Choroid plexus epithelial cell (primary cell): ENCODE measurements around the gene SLC43A2.

Source experiments
- DNase-seq: peaks from one replicate; pipeline ENCODE4 v3.0.0-alpha.2; 2010; ENCODE audit warnings: low read depth
- H3K4me3 ChIP-seq: 2 replicates; pipeline ENCODE4 v1.5.1; 2011; ENCODE audit warnings: low read depth, mild to moderate bottlenecking, control low read depth, low read length, moderate library complexity
- TF ChIP-seq, protein P1 (sequence below): conservative IDR thresholded peaks from 2 replicates; pipeline ENCODE4 v1.5.1; 2011; ENCODE audit warnings: low read depth, mild to moderate bottlenecking, control low read depth, inconsistent platforms, low read length, moderate library complexity

SLC43A2 gene

DNA sequence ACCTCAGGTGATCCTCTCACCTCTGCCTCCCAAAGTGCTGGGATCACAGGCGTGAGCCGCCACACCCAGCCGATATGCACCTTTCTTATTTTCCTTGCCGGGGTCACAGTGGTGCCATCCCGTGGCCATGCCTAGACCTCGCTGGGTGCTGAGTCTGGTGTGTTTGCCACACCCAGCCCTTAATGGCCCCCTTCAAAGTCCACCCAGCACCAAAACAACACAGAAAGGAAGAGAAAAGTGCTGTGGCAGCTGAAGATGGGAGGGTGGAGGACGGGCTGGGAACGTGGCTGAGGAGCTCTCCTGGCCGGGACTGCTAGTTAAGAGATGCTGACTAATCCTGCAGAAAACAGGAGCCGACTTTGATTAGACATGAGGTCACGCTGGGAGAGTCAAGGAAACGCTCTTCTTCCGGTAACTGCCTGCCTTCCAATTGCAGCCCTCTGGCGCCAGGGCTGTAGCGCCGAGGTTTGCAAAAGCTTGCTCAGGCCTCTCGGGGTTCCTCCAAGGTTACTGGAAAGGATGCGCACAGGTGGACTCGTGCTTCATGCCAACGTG lies 10.9 kb downstream of the SLC43A2 start:
- no peak overlapping the region for H3K4me3 ChIP-seq
- TF ChIP-seq, protein P1, sequence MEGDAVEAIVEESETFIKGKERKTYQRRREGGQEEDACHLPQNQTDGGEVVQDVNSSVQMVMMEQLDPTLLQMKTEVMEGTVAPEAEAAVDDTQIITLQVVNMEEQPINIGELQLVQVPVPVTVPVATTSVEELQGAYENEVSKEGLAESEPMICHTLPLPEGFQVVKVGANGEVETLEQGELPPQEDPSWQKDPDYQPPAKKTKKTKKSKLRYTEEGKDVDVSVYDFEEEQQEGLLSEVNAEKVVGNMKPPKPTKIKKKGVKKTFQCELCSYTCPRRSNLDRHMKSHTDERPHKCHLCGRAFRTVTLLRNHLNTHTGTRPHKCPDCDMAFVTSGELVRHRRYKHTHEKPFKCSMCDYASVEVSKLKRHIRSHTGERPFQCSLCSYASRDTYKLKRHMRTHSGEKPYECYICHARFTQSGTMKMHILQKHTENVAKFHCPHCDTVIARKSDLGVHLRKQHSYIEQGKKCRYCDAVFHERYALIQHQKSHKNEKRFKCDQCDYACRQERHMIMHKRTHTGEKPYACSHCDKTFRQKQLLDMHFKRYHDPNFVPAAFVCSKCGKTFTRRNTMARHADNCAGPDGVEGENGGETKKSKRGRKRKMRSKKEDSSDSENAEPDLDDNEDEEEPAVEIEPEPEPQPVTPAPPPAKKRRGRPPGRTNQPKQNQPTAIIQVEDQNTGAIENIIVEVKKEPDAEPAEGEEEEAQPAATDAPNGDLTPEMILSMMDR: peak; percentile 2
- DNase-seq: peak; percentile 69

DNA sequence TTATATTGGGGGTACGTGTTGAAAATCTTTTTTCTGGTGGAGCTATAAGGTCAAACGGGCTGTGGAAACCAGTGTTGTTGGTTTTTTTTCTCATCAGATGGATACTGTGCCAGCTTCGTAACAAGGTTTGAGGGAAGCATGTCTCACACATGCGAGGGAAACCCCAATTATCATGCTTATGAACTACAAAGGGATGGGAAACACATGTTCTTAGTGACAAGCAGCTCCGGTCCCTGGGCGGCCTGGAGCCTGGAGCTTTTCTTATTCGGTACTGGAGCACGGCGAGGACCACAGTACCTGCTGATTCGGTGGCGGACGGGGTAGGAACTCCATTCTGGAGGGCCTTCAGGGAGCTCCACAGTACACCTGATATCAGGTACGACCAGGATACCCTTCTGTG lies 12.5 kb downstream of the SLC43A2 start:
- no peak for DNase-seq
- no peak overlapping the region for H3K4me3 ChIP-seq
- TF ChIP-seq, protein P1: no peak

DNA sequence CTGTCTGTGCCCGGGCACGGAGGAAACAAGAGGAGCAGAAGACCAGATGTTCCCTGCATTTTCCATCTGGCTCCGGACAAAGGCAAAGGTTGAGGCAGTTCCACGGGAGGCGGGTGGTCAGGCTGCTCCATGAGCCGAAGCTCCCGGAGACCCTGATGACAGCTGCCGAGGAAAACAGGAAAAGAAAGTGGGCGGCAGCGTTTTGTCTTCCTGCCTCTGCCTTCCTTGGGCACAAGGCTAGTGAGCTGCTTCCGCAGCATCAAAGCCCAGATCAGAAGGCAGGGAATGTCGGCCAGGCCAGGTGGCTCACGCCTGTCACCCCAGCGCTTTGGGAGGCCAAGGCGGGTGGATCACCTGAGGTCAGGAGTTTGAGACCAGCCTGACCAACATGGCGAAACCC lies 16.2 kb downstream of the SLC43A2 start:
- TF ChIP-seq, protein P1: no peak
- DNase-seq: no peak
- H3K4me3 ChIP-seq: no peak overlapping the region

DNA sequence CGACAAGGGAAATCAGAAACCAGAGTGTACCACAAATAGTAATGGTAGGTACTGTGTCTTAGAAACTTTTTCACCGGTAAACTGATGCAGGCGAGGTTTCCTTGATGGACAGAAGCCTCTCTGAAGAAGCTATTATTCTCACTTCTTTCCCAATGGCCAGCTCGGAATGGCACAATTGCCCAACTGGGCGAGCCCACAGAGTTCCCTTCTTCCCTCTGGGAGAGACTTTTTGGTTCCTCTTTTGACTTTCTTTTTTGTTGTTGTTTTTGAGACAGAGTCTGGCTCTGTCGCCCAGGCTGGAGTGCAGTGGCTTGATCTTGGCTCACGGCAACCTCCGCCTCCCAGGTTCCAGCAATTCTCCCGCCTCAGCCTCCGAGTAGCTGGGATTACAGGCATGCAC lies 16.9 kb downstream of the SLC43A2 start:
- H3K4me3 ChIP-seq: no peak overlapping the region
- no peak for DNase-seq
- TF ChIP-seq, protein P1: no peak

DNA sequence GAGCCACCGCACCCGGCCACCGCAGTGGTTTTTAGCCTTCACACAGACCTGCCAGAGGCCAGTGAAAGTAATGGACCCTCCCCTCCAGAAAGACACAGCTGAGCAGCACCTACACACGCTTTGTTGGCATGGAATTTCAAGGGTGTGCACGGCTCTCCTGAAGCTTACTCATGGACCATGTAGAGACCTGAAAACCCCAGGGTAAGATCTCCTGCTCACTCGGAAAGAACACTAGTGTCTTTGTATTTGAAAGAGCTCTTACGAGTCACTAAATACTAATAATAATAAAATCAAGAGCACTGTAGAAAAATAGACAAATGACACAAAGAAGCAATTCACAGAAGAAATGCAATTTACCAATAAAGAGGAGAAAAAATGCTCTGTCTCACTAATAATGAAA lies 20.0 kb downstream of the SLC43A2 start:
- TF ChIP-seq, protein P1: no peak
- no peak for DNase-seq
- no peak overlapping the region for H3K4me3 ChIP-seq

DNA sequence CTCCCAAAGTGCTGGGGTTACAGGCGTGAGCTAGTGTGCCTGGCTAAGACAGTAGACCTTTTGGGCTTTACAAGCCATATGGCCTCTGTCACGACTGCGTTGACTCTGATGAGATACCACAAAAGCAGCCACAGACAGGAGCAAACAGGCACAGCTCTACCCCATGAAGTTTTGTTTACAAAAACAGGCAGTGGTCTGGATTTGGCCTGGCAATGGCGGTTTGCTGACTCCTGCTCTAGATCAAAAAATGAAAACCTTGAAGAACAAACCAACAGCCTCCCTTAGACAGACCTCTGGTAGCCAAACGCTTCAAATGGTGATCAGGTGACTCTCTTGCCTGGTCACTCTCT lies 20.7 kb downstream of the SLC43A2 start:
- H3K4me3 ChIP-seq: no peak overlapping the region
- DNase-seq: no peak
- TF ChIP-seq, protein P1: no peak

DNA sequence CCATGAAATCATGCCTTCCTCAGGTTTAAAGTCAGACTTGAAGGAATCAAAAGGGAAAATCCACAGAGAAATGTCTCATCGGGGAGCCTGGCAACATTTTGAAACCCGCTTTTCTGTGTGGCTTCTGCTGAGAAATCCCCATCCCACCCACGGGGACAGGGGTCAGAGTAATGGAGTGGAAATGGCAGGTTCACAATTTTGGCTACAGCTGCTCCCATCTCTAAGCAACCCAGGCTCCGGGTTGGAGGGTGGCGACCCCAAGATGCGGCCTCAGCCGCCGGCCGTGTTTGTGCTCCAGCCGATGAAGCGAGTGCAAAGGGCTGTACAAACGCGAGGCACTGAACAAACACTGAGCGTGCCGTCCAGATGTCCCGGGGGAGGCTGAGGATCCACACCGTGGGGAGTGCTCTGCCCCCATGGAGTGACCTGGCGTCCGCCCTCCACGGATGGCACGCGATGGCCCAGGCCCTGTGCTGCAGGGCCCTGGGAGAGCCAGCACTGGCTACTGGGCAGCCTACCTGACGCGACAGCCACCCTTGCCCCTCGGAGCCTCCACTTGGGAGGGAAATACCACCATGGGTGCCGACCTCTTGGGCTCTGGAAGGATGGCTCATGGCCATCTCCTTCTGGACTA lies 22.2 kb downstream of the SLC43A2 start:
- TF ChIP-seq, protein P1: no peak
- no peak overlapping the region for H3K4me3 ChIP-seq
- DNase-seq: no peak
